SK-N-SH treated with all-trans-retinoic acid at 6 μM for 48 hours (cell line): ENCODE results near the gene ARHGEF6.
"Not testable (repeated sequence)": the region's sequence is repeated elsewhere in the genome, so short reads cannot be mapped to it uniquely, and the experiment has no call there.

Experiments
- ATAC-seq: fragments of 200-7000 bp; cut with Tn5 transposase; 3 replicates; pipeline ENCODE4 v1.9.1; 2020; ENCODE audit warnings: mild to moderate bottlenecking, moderate library complexity
- ARNTL ChIP-seq: fragments of 450-650 bp; formaldehyde crosslinking; IDR thresholded peaks from 2 replicates; pipeline ENCODE4 v1.5.0; 2020; ENCODE audit warnings: low read depth, mild to moderate bottlenecking, moderate library complexity, borderline replicate concordance
- BACH2 ChIP-seq: fragments of 250-450 bp; sonication (Bioruptor Pico); IDR thresholded peaks from 2 replicates; pipeline ENCODE4 v1.9.0; 2021; ENCODE audit warnings: mild to moderate bottlenecking, borderline replicate concordance
- CSDC2 ChIP-seq: fragments of 250-450 bp; sonication (Bioruptor Pico); IDR thresholded peaks from 2 replicates; pipeline ENCODE4 v1.5.0; 2020; ENCODE audit warnings: mild to moderate bottlenecking, moderate library complexity
- ESRRG ChIP-seq: fragments of 250-450 bp; sonication (Bioruptor Pico); IDR thresholded peaks from 2 replicates; pipeline ENCODE4 v1.6.1; 2021; ENCODE audit warnings: mild to moderate bottlenecking
- GLIS3 ChIP-seq: fragments of 250-450 bp; sonication (Bioruptor Pico); IDR thresholded peaks from 2 replicates; pipeline ENCODE4 v1.5.0; 2020; ENCODE audit warnings: mild to moderate bottlenecking, moderate library complexity
- ISL1 ChIP-seq: fragments of 250-450 bp; sonication (Bioruptor Pico); IDR thresholded peaks from 2 replicates; pipeline ENCODE4 v2.1.2; 2022; ENCODE audit warnings: mild to moderate bottlenecking, moderate library complexity
- OSR1 ChIP-seq: fragments of 250-450 bp; sonication (Bioruptor Pico); IDR thresholded peaks from 2 replicates; pipeline ENCODE4 v1.8.0; 2022; ENCODE audit warnings: moderate library complexity, mild to moderate bottlenecking, inconsistent platforms
- RARB ChIP-seq: fragments of 250-450 bp; sonication (Bioruptor Pico); IDR thresholded peaks from 2 replicates; pipeline ENCODE4 v1.8.0; 2021; ENCODE audit warnings: mild to moderate bottlenecking, moderate library complexity
- SNAI2 ChIP-seq: fragments of 250-450 bp; sonication (Bioruptor Pico); IDR thresholded peaks from 2 replicates; pipeline ENCODE4 v1.5.0; 2020; ENCODE audit warnings: mild to moderate bottlenecking, moderate library complexity
- TCF4 ChIP-seq: fragments of 250-450 bp; sonication (Bioruptor Pico); IDR thresholded peaks from 2 replicates; pipeline ENCODE4 v1.8.0; 2021; ENCODE audit warnings: mild to moderate bottlenecking, moderate library complexity, borderline replicate concordance
- TOX ChIP-seq: fragments of 250-450 bp; sonication (Bioruptor Pico); IDR thresholded peaks from 2 replicates; pipeline ENCODE4 v1.8.0; 2021; ENCODE audit warnings: mild to moderate bottlenecking, moderate library complexity, borderline replicate concordance
- ZC3H10 ChIP-seq: fragments of 250-450 bp; sonication (Bioruptor Pico); IDR thresholded peaks from 2 replicates; pipeline ENCODE4 v1.5.1; 2021; ENCODE audit warnings: mild to moderate bottlenecking, moderate library complexity
- ZFP3 ChIP-seq: fragments of 250-450 bp; sonication (Bioruptor Pico); IDR thresholded peaks from 2 replicates; pipeline ENCODE4 v1.5.0; 2020; ENCODE audit warnings: mild to moderate bottlenecking, moderate library complexity
- ZFP30 ChIP-seq: fragments of 450-650 bp; formaldehyde crosslinking; IDR thresholded peaks from 2 replicates; pipeline ENCODE4 v1.5.0; 2022; ENCODE audit warnings: mild to moderate bottlenecking, moderate library complexity
- ZNF565 ChIP-seq: fragments of 450-650 bp; formaldehyde crosslinking; conservative IDR thresholded peaks from 2 replicates; pipeline ENCODE4 v1.5.0; 2020; ENCODE audit warnings: low read depth, mild to moderate bottlenecking, moderate library complexity
- ZNF70 ChIP-seq: fragments of 450-650 bp; formaldehyde crosslinking; IDR thresholded peaks from 2 replicates; pipeline ENCODE4 v1.5.0; 2020; ENCODE audit warnings: mild to moderate bottlenecking, moderate library complexity
- TF ChIP-seq, protein P1 (sequence below): fragments of 250-450 bp; sonication (Bioruptor Pico); IDR thresholded peaks from 2 replicates; pipeline ENCODE4 v1.8.0; 2021; ENCODE audit warnings: low read depth, mild to moderate bottlenecking, moderate library complexity, borderline replicate concordance
- TF ChIP-seq, protein P2 (sequence below): fragments of 250-450 bp; sonication (Bioruptor Pico); IDR thresholded peaks from 2 replicates; pipeline ENCODE4 v1.5.1; 2021; ENCODE audit warnings: mild to moderate bottlenecking, moderate library complexity
- TF ChIP-seq, protein P3 (sequence below): fragments of 250-450 bp; sonication (Bioruptor Pico); IDR thresholded peaks from 2 replicates; pipeline ENCODE4 v1.5.0; 2020; ENCODE audit warnings: mild to moderate bottlenecking, moderate library complexity
- TF ChIP-seq, protein P4 (sequence below): fragments of 250-450 bp; sonication (Bioruptor Pico); IDR thresholded peaks from 2 replicates; pipeline ENCODE4 v1.8.0; 2020; ENCODE audit warnings: mild to moderate bottlenecking, moderate library complexity, borderline replicate concordance
- TF ChIP-seq, protein P5 (sequence below): fragments of 250-450 bp; sonication (Bioruptor Pico); IDR thresholded peaks from 2 replicates; pipeline ENCODE4 v1.5.1; 2020; ENCODE audit warnings: low read depth, mild to moderate bottlenecking, moderate library complexity

Gene ARHGEF6

DNA sequence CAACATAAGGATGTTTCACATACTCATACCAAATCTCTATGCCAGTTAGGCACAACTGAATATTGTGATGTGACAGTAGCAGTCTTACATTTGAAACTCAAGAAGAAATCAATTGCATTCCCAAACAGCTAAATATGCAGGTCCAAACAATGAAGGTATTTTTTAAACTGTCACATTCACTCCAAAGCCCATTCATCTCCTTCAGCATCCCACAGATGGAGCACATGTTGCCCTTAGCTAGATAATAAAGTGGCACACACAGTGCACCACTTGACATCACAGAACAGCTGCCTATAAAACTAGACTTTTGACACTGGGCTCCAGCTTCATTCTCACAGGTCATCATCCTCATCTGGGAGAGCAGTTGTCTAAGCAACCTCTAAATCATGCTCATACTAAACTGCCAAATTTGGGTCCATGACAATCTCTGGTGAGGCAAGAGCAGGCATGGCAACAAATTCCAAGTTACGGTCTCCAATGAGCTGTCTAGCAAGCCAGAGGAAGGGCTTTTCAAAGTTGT lies 26.2 kb upstream of the ARHGEF6 start:
- no peak for ATAC-seq
- TF ChIP-seq TCF4 (CRISPR knock-in tag), result no peak
- no peak for TF ChIP-seq ESRRG (CRISPR knock-in tag)
- no peak for TF ChIP-seq ZC3H10
- TF ChIP-seq GLIS3 (CRISPR knock-in tag), result no peak
- TF ChIP-seq, protein P1, sequence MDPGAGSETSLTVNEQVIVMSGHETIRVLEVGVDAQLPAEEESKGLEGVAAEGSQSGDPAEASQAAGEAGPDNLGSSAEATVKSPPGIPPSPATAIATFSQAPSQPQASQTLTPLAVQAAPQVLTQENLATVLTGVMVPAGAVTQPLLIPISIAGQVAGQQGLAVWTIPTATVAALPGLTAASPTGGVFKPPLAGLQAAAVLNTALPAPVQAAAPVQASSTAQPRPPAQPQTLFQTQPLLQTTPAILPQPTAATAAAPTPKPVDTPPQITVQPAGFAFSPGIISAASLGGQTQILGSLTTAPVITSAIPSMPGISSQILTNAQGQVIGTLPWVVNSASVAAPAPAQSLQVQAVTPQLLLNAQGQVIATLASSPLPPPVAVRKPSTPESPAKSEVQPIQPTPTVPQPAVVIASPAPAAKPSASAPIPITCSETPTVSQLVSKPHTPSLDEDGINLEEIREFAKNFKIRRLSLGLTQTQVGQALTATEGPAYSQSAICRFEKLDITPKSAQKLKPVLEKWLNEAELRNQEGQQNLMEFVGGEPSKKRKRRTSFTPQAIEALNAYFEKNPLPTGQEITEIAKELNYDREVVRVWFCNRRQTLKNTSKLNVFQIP (CRISPR knock-in tag), result no peak
- TF ChIP-seq, protein P2, sequence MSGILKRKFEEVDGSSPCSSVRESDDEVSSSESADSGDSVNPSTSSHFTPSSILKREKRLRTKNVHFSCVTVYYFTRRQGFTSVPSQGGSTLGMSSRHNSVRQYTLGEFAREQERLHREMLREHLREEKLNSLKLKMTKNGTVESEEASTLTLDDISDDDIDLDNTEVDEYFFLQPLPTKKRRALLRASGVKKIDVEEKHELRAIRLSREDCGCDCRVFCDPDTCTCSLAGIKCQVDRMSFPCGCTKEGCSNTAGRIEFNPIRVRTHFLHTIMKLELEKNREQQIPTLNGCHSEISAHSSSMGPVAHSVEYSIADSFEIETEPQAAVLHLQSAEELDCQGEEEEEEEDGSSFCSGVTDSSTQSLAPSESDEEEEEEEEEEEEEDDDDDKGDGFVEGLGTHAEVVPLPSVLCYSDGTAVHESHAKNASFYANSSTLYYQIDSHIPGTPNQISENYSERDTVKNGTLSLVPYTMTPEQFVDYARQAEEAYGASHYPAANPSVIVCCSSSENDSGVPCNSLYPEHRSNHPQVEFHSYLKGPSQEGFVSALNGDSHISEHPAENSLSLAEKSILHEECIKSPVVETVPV, result no peak
- TF ChIP-seq ARNTL, result no peak
- TF ChIP-seq BACH2 (CRISPR knock-in tag), result no peak
- TF ChIP-seq, protein P3, sequence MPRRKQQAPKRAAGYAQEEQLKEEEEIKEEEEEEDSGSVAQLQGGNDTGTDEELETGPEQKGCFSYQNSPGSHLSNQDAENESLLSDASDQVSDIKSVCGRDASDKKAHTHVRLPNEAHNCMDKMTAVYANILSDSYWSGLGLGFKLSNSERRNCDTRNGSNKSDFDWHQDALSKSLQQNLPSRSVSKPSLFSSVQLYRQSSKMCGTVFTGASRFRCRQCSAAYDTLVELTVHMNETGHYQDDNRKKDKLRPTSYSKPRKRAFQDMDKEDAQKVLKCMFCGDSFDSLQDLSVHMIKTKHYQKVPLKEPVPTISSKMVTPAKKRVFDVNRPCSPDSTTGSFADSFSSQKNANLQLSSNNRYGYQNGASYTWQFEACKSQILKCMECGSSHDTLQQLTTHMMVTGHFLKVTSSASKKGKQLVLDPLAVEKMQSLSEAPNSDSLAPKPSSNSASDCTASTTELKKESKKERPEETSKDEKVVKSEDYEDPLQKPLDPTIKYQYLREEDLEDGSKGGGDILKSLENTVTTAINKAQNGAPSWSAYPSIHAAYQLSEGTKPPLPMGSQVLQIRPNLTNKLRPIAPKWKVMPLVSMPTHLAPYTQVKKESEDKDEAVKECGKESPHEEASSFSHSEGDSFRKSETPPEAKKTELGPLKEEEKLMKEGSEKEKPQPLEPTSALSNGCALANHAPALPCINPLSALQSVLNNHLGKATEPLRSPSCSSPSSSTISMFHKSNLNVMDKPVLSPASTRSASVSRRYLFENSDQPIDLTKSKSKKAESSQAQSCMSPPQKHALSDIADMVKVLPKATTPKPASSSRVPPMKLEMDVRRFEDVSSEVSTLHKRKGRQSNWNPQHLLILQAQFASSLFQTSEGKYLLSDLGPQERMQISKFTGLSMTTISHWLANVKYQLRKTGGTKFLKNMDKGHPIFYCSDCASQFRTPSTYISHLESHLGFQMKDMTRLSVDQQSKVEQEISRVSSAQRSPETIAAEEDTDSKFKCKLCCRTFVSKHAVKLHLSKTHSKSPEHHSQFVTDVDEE (CRISPR knock-in tag), result no peak

DNA sequence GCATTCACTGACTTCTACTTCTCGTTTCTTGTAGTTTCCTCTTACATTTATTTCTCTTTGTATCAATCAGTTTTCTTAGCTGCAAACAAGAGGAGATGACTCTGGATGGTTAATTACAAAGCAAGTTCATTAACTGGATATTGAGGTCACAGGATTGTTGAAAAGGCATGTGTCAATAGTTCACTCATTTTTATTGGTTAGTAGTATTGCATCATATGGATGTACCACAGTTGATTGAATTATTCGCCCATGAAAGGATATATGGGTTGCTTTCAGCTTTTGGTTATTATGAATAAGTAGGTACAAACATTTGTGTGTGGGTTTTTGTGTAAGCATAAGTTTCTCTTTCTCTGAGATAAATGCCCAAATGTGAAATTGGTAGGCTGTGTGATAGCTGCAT lies 21.8 kb upstream of the ARHGEF6 start:
- ATAC-seq, result no peak
- TF ChIP-seq BACH2 (CRISPR knock-in tag) (no peak), SNAI2 (CRISPR knock-in tag) (no peak), RARB (CRISPR knock-in tag) (no peak), ESRRG (CRISPR knock-in tag) (no peak), ZNF70 (no peak), ZFP30 (no peak), ZFP3 (no peak), GLIS3 (CRISPR knock-in tag) (no peak), ZNF565 (CRISPR knock-in tag) (no peak), OSR1 (CRISPR knock-in tag) (no peak), TCF4 (CRISPR knock-in tag) (no peak), ARNTL (no peak)
- TF ChIP-seq, protein P4, sequence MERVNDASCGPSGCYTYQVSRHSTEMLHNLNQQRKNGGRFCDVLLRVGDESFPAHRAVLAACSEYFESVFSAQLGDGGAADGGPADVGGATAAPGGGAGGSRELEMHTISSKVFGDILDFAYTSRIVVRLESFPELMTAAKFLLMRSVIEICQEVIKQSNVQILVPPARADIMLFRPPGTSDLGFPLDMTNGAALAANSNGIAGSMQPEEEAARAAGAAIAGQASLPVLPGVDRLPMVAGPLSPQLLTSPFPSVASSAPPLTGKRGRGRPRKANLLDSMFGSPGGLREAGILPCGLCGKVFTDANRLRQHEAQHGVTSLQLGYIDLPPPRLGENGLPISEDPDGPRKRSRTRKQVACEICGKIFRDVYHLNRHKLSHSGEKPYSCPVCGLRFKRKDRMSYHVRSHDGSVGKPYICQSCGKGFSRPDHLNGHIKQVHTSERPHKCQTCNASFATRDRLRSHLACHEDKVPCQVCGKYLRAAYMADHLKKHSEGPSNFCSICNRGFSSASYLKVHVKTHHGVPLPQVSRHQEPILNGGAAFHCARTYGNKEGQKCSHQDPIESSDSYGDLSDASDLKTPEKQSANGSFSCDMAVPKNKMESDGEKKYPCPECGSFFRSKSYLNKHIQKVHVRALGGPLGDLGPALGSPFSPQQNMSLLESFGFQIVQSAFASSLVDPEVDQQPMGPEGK (CRISPR knock-in tag), result no peak
- TF ChIP-seq, protein P5, sequence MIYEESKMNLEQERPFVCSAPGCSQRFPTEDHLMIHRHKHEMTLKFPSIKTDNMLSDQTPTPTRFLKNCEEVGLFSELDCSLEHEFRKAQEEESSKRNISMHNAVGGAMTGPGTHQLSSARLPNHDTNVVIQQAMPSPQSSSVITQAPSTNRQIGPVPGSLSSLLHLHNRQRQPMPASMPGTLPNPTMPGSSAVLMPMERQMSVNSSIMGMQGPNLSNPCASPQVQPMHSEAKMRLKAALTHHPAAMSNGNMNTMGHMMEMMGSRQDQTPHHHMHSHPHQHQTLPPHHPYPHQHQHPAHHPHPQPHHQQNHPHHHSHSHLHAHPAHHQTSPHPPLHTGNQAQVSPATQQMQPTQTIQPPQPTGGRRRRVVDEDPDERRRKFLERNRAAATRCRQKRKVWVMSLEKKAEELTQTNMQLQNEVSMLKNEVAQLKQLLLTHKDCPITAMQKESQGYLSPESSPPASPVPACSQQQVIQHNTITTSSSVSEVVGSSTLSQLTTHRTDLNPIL, result no peak

DNA sequence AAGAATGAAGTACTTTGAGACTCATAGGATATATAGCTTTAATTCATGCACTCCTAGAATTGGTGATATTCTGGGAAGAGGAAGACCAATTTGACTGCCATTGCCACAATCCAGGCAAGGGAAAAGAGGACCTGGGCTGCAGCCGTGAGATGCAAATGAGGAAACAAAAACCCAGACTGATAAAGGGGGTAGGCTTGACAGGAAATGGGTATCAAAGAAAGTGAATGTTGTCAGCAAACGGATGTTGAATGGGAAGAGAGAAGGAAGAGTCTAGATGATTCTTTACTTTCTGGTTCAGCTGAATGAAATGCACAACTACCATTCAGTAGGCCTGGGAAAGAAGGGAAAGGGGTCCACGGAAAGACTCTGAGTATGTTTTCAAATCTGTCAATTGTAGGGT lies 17.1 kb upstream of the ARHGEF6 start:
- no peak for TF ChIP-seq CSDC2
- TF ChIP-seq, protein P5, result no peak
- TF ChIP-seq RARB (CRISPR knock-in tag), result no peak
- no peak for TF ChIP-seq BACH2 (CRISPR knock-in tag)
- no peak for TF ChIP-seq ZNF565 (CRISPR knock-in tag)
- TF ChIP-seq TOX (CRISPR knock-in tag), result no peak
- no peak for TF ChIP-seq ISL1
- TF ChIP-seq OSR1 (CRISPR knock-in tag), result no peak
- TF ChIP-seq, protein P4 (CRISPR knock-in tag), result no peak
- no peak for ATAC-seq

DNA sequence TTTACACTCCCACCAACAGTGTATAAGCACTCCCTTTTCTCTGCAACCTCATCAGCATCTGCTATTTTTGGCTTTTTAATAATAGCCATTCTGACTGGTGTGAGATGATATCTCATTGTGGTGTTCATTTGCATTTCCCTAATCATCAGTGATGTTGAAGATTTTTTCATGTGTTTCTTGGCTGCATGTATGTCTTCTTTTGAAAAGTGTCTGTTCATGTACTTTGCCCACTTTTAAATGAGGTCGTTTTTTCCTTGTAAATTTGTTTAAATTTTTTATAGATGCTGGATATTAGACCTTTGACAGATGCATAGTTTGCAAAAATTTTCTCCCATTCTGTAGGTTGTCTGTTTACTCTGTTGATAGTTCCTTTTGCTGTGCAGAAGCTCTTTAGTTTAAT lies 14.4 kb upstream of the ARHGEF6 start:
- not testable (repeated sequence) for ATAC-seq

DNA sequence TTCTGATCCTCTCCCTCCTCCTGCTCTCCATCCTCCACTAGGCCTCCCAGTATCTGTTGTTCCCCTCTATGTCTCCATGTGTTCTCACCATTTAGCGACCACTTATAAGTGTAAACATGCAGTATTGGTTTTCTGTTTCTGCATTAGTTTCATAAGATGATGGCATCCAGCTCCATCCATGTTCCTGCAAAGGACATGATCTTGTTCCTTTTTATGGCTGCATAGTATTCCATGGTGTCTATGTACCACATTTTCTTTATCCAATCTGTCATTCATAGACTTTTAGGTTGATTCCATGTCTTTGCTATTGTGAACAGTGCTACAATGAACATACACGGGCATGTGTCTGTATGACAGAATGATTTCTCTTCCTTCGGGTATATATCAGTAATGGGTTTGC lies 13.9 kb upstream of the ARHGEF6 start:
- ATAC-seq, result not testable (repeated sequence)
